Spleen (tissue), 7 donors: Measurements from ENCODE around the gene POLA1.

ENCODE experiments used
- POLR2AphosphoS5 ChIP-seq, 3 donors: sonication (generic); formaldehyde crosslinking; IDR thresholded peaks; one replicate each; pipeline ENCODE4 v1.5.1; 2017; ENCODE audit warnings: antibody characterized with exemption in 3 of 3
- TF ChIP-seq, protein P1 (sequence below), 11 experiments: fragments of 200-600 bp in 7 of 11; fragments of 450-650 bp in 4 of 11; sonication (generic) in 4 of 11; IDR thresholded peaks in 8 of 11; conservative IDR thresholded peaks in 3 of 11; 1 replicate in 7 of 11; 2 replicates in 4 of 11; pipeline versions ENCODE4 v1.4.0 to v1.8.0; 2016 to 2021; ENCODE audit warnings: antibody characterized with exemption in 11 of 11, inconsistent platforms in 4 of 11, mild to moderate bottlenecking in 1 of 11
- donor health status: DM: no; HTN: no; CAD: no; lungs with moderate emphysema.
- donor health status: DM: no; HTN: no; CAD: no.
- donor health status: DM: no; HTN: no; CAD: no.

DNA sequence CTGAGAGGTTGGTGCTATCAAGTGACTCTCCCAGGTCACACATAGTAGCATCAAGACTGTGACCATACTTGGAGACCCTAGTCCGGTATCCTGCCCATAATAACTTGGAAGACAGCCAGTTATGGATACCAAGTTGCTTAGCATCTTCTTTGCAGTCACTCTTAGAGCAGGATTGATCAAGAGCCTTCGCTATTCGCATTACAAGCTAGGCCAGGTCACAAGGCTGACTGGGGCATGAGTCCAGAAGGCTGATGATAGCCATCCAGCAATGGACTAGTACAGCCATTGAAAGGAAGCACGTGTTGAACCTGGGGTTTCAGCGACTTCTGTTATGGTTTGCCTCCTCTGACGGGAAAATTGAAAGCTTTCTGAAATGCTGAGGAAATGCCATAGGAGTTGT lies 157.6 kb downstream of the POLA1 start:
- TF ChIP-seq POLR2AphosphoS5 (IDR thresholded peaks at IDR 0.05), result no peak
- TF ChIP-seq, protein P1, sequence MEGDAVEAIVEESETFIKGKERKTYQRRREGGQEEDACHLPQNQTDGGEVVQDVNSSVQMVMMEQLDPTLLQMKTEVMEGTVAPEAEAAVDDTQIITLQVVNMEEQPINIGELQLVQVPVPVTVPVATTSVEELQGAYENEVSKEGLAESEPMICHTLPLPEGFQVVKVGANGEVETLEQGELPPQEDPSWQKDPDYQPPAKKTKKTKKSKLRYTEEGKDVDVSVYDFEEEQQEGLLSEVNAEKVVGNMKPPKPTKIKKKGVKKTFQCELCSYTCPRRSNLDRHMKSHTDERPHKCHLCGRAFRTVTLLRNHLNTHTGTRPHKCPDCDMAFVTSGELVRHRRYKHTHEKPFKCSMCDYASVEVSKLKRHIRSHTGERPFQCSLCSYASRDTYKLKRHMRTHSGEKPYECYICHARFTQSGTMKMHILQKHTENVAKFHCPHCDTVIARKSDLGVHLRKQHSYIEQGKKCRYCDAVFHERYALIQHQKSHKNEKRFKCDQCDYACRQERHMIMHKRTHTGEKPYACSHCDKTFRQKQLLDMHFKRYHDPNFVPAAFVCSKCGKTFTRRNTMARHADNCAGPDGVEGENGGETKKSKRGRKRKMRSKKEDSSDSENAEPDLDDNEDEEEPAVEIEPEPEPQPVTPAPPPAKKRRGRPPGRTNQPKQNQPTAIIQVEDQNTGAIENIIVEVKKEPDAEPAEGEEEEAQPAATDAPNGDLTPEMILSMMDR (IDR thresholded peaks at IDR 0.05 in 8 of 11, conservative IDR thresholded peaks at IDR 0.05 in 3 of 11), result no peak
